Measurements from ENCODE around the gene COMMD1.
"Not testable (repeated sequence)": the region's sequence is repeated elsewhere in the genome, so short reads cannot be mapped to it uniquely, and the experiment has no call there.

The COMMD1 gene

DNA sequence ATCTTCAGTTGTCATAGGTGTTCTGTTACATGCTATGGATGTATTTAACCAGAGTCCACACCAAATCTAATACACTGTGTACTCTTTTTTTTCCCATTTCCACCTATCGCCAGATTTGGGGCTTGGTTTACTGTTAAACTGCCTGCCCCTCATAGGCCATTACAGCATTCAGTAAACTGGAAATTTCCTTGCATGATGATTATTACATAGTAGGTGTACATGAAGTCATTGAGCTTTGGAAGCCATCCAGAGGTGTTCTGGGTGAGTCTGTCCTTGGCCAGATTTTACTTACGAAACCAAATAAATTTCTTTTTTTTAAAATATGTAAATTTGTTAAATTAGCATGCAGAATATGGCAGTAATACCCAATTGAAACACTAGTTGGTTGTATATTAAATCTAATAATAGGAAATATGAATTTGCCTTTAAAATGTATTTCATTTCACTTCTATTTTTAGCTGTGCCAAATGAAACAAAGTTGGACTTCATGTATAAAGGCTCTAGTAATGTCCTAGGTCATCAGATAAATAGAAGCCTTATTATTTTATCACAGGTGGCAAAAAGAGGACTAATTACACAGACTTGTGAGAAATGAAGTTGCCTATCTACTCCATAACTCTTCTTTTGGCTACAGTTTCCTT, 60.7 kb downstream of the COMMD1 start:
- no peak for DNase-seq

DNA sequence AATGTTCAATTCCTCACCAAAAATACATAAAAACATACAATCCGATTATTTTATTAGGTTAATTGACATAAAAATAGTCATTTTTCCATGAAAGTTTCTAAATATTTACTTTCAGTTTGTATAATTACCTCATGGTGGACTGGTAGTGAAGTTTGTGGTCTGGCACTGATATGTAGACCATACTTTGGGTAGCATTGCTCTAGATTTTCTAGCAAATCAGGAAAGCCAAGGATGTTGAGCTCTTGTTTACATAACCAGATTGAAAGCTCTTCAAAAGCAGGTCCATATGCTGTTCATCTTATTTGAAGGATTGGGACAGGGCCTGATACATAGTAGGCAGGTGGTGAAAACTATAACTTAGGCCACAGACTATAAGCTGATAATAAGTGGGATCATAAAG, 61.8 kb downstream of the COMMD1 start:
- DNase-seq, result no peak

DNA sequence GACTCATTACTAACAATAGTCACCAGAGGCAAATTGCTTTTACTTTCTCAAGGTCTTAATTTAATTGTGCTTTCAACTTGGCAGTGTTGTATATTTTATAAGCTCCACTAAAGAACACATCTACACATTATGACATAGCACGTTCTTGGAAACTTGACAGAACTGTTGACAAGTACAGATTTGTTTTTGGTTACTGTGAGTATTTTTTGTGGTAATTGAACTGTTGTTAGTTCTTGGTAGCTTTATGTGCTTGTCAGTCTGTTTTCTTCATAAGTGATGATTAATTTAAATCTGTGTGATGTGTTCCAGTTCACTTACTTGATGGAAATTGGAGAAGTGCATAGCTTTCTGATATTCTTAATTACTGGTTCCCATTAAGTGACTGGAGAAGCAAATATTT, 63.9 kb downstream of the COMMD1 start:
- DNase-seq, result no peak

DNA sequence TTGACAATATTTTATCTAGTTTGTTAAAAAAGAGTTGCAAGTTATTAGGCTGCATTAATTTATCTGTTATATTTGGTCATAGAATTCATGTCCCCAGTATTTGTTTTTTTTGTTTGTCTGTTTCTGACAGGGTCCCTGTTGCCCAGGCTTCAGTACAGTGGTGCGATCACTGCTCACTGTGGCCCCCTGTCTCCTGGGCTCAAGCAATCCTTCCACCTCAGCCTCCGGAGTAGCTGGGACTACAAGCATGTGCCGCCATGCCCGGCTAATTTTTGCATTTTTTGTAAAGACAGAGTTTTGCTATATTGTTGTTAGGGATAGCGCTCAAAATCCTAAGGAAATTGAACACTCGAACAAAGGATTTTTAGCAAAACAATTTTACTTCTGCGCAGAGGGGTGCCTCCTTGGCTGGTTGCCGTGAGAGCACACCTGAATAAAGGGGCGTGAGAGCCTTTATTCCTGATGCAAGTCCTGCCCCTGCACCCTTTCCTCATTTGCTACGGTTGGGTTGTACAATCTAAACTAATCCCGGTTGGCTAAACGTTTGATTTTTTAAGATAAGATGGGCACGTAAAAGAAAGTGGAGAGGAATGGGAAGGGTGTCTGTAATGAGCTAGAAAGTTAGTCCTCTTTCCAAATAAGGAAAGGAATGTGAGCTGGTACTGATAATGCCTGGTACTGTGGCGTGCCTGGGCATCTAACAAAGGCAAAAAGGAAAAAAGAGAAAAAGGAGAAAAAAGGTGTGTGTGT, 65.5 kb downstream of the COMMD1 start:
- no peak for DNase-seq

DNA sequence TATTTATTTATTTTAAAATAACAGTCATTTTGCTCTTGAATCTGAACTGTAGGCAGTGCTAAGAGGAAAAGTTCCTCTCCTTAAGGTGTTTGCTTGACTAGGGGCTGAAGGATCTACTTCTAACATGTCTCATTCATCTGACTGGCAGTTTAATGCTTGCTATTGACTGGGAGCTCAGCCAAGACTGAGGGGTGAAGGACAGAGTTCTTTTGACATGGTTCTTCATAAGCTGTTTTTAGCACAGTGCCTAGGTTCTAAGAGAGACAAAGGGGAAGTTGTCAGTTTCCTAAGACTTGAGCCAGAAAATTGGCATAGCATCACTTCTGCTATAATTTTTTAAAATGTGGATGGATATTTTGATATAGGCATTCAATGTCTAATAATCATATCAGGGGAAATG, 73.0 kb downstream of the COMMD1 start:
- no peak for DNase-seq

DNA sequence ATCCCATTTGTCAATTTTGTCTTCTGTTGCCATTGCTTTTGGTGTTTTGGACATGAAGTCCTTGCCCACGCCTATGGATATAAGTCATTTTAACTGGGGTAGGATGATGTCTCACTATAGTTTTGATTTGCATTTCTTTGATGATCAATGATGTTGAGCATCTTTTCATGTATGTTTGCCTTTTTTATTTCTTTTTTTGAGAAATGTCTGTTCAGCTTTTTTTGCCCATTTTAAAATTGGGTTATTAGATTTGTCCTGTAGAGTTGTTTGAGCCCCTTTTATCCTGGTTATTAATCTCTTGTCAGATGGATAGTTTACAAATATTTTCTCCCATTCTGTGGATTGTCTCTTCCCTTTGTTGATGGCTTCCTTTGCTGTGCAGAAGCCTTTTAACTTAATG, 75.3 kb downstream of the COMMD1 start:
- no peak for DNase-seq

DNA sequence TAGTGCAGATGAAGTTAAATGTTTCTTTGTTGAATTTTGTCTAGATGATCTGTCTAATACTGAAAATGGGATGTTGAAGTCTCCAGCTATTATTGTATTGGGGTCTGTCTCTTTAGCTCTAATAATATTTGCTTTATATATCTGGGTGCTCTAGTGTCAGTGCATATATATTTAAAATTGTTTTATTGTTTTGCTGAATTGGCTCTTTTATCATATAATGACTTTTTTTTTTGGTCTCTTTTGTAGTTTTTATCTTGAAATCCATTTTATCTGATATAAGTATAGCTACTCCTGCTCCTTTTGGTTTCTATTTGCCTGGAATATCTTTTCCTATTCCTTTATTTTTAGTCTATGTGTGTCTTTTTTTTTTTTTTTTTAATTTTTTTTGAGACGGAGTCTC, 79.2 kb downstream of the COMMD1 start:
- DNase-seq, result no peak

DNA sequence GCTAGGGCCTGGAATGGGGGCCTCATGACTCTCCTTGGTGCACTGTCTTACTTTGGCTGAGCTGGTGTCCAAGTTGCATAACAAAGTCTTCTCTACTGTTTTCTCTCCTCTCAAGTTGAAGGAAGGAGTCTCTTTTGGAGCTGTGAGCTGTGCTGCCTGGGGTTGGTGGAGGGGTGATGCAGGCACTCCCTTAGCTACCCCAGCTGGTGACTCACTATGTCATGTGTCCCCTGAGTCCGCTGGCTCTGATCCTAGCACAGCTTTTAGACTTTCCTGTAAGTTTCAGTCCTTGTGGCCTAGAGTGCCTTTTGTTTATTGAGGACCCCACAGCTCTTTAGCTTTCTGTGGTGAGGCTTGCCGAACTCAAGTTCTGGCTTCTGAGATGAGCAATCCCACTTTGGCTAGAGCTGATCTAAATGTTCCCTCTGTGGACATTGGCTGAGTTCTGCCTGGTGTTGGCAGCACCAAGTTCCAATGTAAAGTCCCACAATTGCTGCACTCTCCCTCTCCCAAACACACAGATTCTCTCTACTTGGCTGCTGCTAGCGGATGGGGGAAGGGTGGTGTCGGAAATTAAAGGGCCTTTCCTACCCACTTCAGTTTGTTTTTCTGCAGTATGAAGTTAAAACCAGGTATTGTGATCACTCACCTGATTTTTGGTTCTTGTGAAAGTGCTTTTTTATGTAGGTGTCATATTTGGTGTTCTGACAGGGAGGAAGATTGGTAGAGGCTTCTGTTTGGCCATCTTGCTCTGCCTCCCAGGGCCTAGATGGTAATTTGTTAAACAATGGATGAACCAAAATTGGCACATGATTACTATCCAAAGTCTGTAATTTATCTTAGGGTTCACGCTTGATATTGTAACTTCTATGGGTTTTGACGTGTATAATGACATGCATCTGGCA, 83.2 kb downstream of the COMMD1 start:
- DNase-seq, result no peak

DNA sequence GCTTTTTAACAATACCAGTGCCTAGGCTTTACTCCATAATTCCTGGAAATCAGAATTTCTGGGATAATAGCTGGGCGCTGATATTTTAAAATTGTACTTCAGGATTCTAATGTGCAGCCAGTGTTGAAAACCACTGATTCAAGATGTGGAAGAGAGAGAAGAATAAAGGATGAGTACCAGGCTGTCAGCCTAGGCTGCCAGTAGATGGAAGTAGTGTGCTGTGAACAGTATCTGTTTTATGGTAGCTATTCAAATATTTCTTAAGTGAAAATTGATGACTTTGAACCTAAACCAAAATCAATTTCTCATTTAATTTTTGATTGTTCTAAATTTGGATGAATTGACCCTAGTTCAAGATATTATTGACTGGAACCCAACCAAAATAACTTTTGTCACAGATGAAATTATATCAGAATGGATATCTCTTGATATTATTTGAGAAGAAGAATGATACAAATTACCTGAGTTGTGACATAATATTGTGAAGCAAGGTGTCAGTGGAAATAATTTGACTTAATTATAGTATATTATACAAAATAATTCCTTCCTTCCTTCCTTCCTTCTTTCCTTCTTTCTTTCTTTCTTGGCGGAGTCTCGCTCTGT, 88.0 kb downstream of the COMMD1 start:
- DNase-seq, result no peak

DNA sequence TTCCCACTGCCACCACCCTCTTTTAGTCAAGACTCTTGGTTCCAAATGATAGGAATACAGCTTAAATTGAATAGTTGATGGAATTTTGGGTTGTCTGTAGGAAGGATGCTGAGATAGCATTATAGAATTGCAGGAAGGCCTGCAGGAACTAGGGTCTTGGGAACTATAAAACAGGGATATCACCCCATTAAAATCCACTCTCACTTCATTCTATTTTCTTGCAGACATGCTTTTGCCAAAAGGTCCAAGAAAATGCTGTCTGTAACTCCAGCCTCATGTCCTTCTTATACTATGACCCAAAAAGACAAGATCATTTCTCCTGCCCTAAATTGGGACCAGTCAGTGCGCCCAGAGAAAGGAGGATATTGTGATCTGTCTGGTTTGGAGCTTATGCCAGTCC, 89.1 kb downstream of the COMMD1 start:
- no peak for DNase-seq

DNA sequence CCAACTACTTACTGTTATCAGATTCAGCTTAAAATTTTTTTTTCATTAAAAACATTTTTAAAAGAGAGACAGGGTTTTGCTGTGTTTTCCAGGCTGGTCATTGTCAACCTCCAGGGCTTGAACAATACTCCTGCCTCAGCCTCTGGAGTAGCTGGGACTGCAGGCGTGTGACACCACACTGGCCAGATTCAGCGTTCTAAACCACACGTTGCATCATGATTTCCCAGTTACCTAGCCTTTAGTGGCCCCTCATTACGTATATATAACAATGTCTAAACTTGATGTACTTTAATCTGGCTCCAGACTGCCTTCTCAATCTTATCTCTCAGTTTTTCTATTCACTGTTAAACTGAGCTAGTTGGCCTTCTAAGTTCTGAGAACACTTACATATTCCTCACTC, 89.6 kb downstream of the COMMD1 start:
- no peak for DNase-seq

DNA sequence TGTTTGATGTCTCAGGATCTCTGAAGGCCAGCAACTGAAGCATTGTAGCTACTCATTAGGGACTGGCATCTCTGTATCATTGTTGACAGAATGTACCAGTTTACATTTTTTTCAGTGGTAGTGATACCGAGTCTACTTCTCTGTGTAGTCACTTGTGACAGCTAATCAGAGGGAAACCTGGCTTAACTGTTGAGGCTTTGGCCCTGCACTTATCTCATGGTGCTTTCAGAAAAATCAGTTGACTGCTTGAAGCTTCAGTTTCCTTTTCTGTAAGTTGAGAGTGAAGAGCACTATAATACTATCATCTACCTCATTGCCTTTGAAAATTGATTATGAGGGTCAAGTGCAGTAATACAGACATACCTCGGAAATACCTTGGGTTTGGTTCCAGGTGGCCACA, 90.0 kb downstream of the COMMD1 start:
- DNase-seq, result no peak

DNA sequence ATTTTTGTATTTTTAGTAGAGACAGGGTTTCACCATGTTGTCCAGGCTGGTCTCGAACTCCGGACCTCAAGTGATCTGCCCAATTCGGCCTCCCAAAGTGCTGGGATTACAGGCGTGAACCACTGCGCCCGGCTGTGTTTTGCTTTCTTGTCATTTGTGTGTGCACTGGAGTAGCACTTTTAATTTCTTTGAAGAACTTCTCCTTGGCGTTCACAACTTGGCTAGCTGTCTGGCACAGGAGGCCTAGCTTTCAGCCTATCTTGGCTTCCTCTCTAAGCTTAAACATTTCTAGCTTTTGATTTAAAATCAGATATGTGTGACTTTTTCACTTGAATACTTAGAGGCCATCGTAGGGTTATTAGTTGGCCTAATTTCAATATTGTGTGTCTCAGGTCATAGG, 93.0 kb downstream of the COMMD1 start:
- no peak for DNase-seq

DNA sequence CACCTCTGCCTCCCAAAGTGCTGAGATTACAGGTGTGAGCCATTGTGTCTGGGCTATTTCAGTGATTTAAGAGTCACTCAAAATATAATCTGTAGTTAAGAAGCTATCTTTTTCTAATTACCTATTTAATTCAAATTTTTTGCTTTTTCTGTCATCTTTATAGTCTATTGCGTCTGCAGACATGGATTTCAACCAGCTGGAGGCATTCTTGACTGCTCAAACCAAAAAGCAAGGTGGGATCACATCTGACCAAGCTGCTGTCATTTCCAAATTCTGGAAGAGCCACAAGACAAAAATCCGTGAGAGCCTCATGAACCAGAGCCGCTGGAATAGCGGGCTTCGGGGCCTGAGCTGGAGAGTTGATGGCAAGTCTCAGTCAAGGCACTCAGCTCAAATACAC, 95.1 kb downstream of the COMMD1 start:
- DNase-seq, result no peak

DNA sequence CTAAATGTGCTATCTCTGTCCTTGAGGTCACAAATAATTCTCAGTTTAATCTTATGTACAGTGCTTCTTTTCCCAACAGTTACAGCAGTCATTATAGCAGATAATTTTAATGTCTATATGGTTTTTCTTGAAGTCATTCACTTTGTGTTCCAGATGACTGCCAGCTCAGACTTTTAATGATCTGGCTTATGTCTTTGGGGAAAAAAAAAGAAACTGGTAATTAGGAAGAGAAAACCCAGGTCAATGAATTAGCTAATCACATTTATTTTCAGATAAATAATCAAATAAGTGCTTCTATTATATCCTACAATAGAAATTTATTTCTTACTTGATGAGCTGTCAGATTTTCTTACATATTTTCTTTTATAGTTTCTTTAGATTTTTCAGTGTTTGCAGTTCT, 96.0 kb downstream of the COMMD1 start:
- no peak for DNase-seq

DNA sequence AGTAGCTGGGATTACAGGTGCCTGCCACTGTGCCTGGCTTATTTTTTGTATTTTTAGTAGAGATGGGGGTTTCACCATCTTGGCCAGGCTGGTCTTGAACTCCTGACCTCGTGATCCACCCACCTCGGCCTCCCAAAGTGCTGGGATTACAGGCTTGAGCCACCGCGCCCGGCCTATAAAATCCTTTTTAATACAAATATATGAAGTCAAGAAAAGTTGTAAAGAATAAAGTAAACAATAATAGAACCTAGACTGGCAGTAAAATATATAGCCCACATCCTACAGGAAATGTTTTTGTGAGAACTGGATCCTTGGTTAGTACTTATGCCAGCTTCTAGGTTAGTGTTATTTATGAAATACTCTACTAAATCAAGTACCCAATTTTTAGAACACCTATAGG, 99.0 kb downstream of the COMMD1 start:
- not testable (repeated sequence) for DNase-seq

DNA sequence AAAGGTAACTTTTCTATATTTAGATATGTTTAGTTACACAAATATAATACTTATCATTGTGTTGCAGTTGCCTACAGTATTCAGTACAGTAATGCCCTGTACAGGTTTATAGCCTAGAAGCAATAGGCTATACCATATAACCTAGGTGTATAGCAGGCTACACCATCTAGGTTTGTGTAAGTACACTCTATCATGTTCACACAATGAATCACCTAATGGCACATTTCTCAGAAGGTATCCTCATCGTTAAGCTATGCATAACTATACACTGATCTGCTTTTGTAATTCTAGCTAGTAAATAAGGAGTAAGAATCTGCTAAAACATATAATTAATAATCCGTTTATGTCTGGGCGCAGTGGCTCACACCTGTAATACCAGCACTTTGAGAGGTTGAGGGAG, 102.1 kb downstream of the COMMD1 start:
- DNase-seq, result no peak

DNA sequence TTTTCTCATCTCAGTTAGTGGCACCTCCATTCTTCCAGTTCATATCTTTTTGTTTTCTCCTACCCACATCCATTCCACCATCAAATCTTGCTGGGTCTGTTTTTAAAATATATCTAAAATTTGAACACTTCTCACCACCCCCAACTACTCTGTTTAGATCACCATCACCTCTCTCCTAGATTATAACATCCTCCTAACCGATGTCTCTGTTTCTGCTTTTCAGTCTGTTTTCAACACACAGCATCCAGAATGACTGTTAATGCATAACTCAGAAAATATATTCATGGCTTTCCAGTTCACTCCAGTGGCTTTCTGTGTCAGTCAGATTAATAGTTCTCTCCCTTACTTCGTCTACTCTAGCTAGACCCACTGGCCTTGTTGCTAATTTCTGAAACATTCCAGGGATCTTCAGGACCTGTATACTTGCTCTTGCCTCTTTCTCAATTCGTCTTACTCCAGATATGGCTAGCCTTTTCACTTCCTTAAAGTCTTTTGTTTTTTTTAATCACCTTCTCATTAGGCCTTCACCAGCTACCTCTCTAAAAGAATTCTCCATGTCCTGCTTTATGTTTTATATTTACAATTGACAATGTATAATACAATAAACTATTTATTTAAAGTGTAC, 105.3 kb downstream of the COMMD1 start:
- no peak for DNase-seq

DNA sequence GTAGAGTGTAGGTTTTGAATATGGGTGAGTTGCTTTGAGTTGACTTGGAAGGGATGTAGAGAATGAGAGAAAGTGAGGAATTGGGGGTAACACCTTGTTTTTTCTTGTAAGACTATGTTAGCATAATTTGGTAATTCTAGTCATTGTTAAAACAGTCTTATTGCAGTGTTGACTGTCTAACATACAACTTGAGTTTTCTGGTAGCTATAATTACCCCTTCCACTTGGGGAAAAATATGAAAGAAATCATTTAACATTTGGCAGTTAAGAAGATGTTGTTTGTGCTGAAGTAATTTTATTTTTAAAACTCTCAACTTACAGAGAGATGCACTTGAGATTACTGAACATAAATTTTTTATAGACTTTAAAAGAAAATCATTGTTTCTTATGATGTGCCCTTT, 108.2 kb downstream of the COMMD1 start:
- no peak for DNase-seq

DNA sequence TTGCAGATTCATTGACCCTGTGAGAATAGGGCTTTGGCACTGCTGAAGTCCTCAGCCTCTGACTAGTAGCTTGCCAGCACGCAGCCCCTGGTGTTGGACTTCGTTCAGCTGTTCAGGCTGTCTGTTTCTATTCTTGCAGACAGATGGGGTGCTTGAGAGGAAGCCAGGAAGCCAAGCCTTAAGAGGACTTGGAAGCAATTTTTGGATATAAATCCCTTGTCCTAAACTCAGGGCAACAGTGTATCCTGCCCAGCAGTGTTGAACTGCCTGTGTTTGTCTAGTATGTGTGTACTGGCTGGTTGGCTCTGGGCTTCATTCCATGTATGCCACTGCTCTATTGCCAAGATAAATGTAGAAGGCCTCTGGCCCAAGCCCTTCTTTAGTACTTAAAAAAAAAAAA, 108.6 kb downstream of the COMMD1 start:
- DNase-seq, result no peak

DNA sequence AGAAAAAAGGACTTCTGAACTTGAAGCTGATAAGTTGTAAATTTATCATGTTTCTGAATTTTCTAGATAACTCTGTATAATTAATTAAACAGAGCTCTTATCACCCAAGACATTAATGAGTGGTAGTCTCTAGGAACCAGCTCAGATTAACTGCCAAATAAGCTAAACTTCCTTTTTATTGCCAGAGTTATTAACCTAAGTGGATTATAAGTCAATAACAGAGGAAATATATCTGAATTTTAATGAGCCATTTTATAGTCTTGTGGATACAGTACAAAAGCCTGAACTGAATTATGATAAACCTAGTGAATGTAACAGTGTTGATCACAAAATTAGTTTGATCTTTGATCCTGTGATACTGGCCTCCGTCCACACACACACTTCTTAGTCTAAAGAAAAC, 111.5 kb downstream of the COMMD1 start:
- no peak for DNase-seq

DNA sequence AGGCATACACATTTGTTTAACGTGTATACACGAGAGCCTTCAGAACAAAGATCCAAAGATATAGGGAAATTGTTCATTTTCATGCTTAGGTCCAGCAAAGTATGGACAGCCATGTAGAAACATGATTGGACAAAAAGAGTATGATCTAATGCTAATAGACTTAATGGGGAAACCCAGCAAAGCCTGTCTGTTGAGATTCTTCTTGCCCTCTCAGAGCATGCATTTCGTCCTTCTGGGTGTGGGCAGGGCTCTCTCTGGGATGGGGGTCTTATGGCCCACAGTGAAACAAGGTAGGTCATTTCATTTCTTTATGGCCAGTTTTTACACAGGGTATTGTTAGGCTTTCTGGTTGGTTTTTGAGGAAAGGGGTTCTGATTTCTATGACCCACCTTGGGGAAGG, 124.4 kb downstream of the COMMD1 start:
- no peak for DNase-seq

DNA sequence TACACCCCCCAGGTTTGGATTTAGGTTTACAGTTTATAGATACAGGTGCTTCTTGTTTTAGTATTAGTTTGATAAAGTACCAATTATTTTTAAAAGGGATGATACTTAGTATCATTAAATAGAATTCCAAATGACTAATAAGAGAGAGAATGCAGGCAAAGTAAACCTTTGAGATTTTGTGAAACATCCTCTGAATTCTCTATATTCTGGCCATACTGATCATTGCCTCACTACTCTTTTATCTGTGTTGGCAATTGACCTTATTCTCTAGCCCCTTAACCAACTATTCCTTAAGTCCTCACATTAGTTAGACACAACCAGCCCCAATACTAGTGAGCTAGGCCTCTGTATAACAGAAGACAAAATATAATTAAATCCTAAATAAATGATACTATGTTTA, 125.4 kb downstream of the COMMD1 start:
- no peak for DNase-seq
